Gastrocnemius medialis (tissue), 4 donors: Measurements from ENCODE around the gene PLPPR2.

Source experiments
- POLR2A ChIP-seq, 2 donors: fragments of 450-650 bp; IDR thresholded peaks; one replicate each; pipeline ENCODE4 v1.6.1; 2017; ENCODE audit warnings: antibody characterized with exemption in 2 of 2, mild to moderate bottlenecking in 2 of 2, moderate library complexity in 2 of 2
- TF ChIP-seq, protein P1 (sequence below), 5 experiments: fragments of 450-650 bp in 3 of 5; fragments of 200-600 bp in 2 of 5; sonication (generic) in 2 of 5; IDR thresholded peaks in 4 of 5; conservative IDR thresholded peaks in 1 of 5; 1 replicate in 4 of 5; 2 replicates in 1 of 5; pipeline ENCODE4 v1.5.1; 2016 to 2019; ENCODE audit warnings: antibody characterized with exemption in 5 of 5, mild to moderate bottlenecking in 3 of 5, moderate library complexity in 3 of 5

DNA sequence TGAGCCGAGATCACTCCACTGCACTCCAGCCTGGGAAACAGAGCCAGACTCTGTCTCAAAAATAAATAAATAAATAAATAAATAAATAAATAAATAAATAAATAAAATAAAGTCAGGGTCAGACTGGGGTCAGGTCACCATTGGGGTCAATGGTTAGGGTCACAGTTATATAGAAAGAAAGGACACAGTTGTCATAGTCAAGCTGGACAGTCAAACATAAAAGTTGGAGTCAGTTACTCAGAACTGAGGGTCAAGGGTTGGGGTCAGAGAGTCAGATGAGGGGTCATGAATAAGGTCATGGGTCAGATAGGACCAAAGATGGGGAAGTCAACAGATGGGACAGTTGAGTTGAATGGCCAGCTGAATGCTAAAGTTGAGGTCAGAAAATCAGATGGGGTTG is 45.6 kb downstream of the PLPPR2 start:
- TF ChIP-seq, protein P1, sequence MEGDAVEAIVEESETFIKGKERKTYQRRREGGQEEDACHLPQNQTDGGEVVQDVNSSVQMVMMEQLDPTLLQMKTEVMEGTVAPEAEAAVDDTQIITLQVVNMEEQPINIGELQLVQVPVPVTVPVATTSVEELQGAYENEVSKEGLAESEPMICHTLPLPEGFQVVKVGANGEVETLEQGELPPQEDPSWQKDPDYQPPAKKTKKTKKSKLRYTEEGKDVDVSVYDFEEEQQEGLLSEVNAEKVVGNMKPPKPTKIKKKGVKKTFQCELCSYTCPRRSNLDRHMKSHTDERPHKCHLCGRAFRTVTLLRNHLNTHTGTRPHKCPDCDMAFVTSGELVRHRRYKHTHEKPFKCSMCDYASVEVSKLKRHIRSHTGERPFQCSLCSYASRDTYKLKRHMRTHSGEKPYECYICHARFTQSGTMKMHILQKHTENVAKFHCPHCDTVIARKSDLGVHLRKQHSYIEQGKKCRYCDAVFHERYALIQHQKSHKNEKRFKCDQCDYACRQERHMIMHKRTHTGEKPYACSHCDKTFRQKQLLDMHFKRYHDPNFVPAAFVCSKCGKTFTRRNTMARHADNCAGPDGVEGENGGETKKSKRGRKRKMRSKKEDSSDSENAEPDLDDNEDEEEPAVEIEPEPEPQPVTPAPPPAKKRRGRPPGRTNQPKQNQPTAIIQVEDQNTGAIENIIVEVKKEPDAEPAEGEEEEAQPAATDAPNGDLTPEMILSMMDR (IDR thresholded peaks at IDR 0.05 in 4 of 5, conservative IDR thresholded peaks at IDR 0.05 in 1 of 5), result no peak
- no peak for TF ChIP-seq POLR2A (IDR thresholded peaks at IDR 0.05)
